KOPT-K1 (cell line): Measurements from ENCODE around the gene TMEM240.

ENCODE experiments used
- H3K27ac ChIP-seq: fragments of 200-600 bp; sonication (generic); 2 replicates; pipeline ENCODE4 v1.5.1; 2016; ENCODE audit warnings: antibody characterized with exemption, mild to moderate bottlenecking, low read depth, low read length; ENCODE audit not compliant: poor library complexity, severe bottlenecking
- H3K36me3 ChIP-seq: fragments of 200-600 bp; sonication (generic); 2 replicates; pipeline ENCODE4 v1.5.1; 2017; ENCODE audit warnings: antibody characterized with exemption, mild to moderate bottlenecking, low read length, moderate library complexity; ENCODE audit not compliant: insufficient read depth
- H3K9me3 ChIP-seq: fragments of 200-600 bp; sonication (generic); 2 replicates; pipeline ENCODE4 v1.5.1; 2017; ENCODE audit warnings: antibody characterized with exemption, low read length, mild to moderate bottlenecking; ENCODE audit not compliant: insufficient read depth, poor library complexity, severe bottlenecking

Gene TMEM240

DNA sequence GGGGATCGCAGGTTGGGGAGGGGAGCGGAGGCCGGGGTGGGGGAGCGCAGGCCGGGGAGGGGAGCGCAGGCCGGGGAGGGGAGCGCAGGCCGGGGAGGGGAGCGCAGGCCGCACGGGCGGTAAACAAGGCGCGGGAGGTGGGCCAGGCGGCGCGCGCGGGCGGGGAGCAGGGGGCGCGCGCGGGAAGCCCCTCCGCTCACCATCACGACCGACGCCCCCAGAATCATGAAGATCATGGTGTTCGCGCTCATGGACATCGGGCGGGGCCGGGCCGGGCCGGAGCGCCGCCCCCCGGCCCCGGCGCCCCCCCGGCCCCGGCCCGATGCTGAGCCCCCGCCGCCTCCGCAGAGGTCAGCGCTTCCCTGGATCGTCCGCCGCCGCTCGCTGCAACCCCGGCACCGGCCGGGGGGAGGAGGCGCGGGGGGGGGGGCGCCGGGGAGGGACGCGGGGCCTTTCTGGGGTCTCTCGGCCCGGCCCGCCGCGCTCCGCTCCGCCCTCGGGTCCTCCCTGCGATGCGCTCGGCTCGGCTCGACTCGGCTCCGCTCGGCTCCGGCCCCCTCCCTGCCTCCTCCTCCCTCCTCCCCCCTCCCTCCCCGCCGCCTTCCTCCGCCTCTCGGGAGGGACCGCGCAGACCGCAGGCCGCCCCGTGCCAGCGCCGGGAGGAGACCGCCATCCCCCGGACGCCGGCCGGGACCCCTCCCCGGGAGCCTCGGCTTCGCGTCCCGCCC lies at the start of gene TMEM240:
TSS of gene TMEM240 (minus strand) at position 535 of the 728 bp plus-strand sequence. CDS start at position 257, 278 bp downstream.
- Histone ChIP-seq H3K36me3 (peaks cover 67% of the 10 kb centered on the region), H3K27ac (no peak within 1 kb of the TSS), H3K9me3 (no peaks in the 10 kb centered on the region)

DNA sequence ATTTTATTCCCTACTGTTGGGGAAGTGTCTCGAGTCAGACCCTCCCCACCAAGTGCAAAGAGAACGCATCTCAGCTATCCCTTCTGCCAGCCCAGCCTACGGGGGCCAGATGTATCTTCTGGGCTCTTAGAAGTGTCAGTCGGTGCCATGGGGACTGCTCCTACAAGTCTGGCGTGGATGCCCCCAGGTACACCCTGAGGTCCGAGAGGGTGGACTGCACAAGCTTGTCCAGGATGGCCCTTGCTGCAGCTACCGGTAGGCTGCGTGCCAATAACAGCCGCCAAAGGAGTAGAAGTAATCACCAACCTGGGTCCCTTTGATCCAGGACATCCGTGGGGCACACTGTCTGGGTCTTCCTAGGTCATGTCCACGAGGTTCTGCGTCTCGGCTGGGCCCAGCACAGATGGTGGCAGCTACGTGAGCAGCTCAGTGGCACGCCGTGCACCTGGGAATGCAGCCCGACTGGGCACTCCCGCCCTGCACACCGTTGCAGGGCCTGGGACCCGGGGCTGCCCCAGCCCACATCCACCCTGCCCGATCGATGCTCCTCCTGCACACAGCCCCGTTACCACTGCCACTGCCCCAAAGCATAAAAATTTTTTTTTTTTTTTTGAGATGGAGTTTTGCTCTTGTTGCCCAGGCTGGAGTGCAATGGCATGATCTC lies 43.1 kb upstream of the TMEM240 start:
- Histone ChIP-seq H3K27ac (no peak overlapping the region), H3K36me3 (no peaks in the 10 kb centered on the region), H3K9me3 (no peaks in the 10 kb centered on the region)

DNA sequence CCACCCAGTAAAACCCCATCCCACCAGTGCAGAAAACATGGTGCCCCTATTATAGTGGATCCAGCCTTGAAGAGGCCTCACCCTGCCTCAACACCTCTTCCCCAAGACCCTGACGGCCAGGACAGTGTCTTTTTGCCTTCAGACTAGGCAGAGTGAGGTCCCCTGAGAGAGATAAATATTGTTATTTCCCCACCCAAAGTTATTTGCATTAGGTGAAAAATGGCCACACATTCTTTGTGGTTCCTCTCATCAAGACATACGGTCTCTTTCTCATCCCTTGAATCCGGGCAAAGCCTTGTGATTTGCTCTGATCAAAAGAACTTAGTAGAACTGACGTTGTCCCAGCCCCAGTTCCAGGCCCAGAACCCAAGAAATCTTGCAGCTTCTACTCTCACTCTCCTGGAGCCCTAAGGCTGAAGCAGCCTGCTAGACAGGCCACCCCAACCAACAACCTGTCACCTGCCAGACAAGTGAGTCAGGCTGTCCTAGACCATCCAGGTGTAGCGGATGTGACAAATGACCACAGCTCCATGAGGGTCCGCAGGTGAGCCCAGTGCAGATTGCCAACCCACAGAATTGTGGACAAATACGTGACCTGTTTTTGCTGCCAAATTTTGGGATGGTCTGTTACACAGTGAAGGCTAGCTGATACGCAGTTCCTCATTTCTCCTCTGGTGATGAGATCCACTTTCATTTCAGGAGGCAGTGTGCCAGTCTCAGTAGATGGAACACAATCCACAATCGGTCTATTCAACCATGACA lies 42.3 kb upstream of the TMEM240 start:
- no peaks in the 10 kb centered on the region for H3K36me3 ChIP-seq
- H3K27ac ChIP-seq = no peak overlapping the region
- H3K9me3 ChIP-seq = no peaks in the 10 kb centered on the region

DNA sequence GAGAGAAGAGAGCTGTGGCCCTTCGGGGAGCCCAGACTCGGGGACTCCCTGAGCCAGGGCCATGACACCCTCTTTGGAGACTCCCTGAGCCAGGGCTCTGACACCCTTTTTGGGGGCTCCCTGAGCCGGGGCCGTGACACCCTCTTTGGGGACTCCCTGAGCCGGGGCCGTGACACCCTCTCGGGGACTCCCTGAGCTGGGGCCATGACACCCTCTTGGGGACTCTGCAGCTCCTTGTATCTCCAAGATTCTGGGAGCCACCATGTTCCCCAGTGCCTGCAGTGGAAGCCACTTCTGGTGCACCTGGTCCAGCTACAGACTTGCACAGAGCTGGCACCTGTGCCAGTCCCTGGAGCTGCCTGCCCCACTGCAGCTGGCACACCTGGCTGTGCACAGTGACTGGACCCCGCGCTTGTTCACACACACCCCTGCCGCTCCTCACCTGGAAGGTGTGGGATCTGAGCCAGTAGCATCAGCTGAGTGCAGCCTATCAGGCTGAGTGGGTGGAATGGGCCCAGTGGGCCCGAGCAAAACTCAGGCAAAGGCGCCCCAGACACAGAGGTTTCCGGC lies 38.0 kb upstream of the TMEM240 start:
- Histone ChIP-seq H3K27ac (no peak overlapping the region), H3K9me3 (no peaks in the 10 kb centered on the region), H3K36me3 (no peaks in the 10 kb centered on the region)

DNA sequence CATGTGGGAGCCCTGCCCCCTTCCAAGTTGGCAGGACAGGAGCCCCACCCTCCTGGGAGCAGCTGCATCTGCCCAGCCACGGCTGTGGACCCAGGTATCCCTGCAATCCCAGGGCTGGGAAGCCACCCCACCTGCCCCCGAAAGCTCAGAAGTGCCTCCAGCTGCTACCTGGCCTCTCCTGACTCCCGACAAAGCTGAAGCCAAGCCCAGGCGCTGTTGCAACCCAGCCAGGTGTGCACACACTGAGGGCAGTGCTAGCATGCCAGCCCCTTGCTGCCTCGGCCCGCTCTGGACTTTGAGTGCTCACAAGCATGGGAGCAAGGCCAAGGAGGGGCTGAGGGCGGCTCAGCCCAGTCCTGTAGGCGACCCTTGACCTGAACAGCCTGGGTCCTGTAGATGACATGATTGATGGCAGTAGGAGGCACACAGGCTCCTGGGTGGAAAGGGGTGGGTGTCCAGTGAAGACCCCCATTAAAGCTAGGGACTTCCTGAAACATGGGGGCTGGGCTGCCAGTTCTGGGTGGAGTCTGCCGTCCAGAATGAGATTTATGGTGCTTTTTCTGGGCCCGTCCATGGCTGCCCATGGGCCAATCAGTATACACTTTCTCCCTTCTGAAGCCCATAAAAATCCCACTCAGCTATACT lies 37.1 kb upstream of the TMEM240 start:
- no peak overlapping the region for H3K27ac ChIP-seq
- peaks cover 5% of the 10 kb centered on the region; the same call in 1 of the 2 replicates for H3K36me3 ChIP-seq
- H3K9me3 ChIP-seq = no peaks in the 10 kb centered on the region

DNA sequence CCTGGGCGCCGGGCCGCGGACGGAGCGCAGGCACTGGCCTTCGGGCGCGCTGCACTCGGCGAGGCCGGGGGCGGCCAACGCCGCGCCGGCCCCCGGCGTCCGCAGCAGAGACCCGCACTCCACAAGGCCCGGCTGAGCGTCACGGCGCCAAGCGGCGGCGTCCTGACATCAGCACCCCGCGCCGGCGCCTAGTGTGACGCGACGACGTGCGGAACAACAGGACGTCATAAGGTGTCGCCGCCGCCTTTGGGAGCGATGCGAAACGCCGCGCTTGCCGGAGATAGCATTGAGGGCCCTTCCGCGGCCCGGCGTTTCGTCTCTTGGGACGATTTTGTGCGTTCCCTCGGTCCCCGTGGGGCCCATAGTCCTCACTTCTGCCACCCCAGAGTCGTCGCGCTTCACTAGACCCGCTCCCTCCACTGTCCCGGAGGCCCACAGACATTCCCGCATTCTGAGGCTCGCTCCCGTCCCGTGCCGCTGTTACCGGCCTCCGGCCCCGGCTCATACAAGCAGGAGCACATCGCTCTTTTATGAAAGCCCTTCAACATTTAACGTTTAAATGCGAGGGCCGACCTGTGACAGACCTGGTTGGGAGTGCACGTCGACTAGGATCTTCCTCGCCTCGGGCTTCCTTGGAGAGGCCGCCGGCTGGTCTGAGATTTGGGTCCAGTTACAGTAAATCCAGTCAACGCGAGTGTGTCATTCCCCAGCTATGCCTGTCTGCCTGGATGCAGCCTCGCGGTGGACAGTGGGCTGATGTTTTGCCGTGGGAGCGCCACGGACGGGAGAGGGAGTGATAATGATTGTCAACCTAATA lies 34.5 kb upstream of the TMEM240 start, which contains the start of gene SSU72:
TSS of gene SSU72 (minus strand) at position 143 of the 817 bp plus-strand sequence. CDS start 306 bp downstream, outside the sequence.
- peak within 1 kb of the TSS; percentile 88 for H3K27ac ChIP-seq
- no peaks in the 10 kb centered on the region for H3K9me3 ChIP-seq
- peaks cover 24% of the 10 kb centered on the region for H3K36me3 ChIP-seq

DNA sequence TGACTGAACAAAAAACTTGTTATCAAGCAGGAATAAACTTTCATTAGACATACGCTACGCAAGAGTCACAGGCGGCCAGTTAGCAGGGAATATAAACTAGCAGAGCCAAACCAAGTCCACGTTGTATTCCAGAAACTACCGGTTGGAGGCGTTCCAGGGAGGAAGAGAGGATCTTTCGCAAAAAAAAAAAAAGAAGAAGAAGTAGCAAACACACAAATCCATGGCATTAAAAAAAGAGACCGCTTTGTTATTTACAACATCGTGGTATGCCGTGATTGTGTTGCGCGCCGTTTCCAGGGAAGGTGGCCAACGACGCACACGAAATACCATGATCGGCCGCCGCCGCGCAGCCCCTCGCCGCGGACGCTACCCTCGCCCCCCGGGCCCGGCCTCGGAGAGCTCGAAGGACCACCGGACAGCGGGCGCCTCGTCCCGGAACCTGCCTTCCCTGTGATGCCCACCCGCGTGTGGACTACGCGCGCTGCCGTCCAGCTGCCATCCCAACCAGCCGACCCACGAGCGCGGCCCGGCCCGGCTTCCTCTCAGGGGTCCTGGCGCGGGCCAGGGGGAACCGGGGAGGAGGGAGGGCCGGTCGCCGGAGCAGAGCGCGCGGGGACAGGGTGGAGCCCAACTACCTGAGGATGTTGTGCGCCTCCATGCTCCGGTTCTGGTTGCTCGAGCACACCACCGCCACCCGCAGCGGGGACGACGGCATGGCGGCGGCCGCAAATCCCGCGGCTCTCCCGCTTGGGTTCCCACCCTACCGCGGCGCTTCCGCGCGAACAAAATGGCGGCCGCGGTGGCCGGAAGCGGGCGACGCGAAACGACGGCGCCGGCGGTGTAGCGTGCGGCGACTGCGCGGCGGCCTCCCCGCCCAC lies 33.7 kb upstream of the TMEM240 start:
- peaks cover 33% of the 10 kb centered on the region for H3K36me3 ChIP-seq
- H3K9me3 ChIP-seq = no peaks in the 10 kb centered on the region
- peak overlapping the region; percentile 88 for H3K27ac ChIP-seq

DNA sequence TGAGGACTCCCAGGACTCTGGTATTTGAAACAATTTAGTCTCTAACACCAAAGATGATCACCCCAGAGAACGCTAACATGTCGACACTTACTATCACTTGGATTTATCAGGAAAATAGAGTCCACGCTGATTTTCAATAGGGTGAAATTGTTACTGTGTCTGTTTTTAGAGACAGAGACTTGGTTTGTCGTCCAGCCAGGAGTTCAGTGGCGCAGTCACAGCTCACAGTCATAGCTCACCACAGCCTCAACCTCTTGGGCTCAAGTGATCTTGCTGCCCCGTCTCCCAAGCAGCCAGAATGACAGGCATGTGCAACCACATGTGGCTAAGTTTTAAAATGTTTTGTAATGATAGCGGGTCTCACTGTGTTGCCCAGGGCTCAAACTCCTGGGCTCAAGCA lies 28.9 kb upstream of the TMEM240 start:
- Histone ChIP-seq H3K27ac (no peak overlapping the region), H3K9me3 (no peaks in the 10 kb centered on the region), H3K36me3 (peaks cover 74% of the 10 kb centered on the region)

DNA sequence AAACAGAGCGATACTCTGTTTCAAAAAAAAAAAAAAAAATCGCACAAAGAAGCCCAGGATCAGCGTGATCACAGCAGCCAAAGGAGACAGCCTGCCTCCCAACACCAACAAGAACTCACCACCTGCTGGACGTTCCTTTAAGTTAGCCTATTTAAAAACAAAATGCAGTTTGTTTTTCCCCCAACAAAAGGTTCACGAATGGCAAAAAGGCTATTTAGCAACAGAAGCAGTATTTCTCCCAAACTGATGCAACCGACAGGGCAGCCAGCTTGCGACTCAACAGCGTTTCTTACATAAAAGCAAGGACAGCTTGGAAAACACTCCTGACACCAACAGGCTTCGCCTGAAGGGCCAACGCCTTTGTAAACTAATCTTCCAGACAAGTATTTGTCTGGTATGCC lies 27.5 kb upstream of the TMEM240 start:
- Histone ChIP-seq H3K27ac (no peak overlapping the region), H3K9me3 (no peaks in the 10 kb centered on the region), H3K36me3 (peaks cover 87% of the 10 kb centered on the region)

DNA sequence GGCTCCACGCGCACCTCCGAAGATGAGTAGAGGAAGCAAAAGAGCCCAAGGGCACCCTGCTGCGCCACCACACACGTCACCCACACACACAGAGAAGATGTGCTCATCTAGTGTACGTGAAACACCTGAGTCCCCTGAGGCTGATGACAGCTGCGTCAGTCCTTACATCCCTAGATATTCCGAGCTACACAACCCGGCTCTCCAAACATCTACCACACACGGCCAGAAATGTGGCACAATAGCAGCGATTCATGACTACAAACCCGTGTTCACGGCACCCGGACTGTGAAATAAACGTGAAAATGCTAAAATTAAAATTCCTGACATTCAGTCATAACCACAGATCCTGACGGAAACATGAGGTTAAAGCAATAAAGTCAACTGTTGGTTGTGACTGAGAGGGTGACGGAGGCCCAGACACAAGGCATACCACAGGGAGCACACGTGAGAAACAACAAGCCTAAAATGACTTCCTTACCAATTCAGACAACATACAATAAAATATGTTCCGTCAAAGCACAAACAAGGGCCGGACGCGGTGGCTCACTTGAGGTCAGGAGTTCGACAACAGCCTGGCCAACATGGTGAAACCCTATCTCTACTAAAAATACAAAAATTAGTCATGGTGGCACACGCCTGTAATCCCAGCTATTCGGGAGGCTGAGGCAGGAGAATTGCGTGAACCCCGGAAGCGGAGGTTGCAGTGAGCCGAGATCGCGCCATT lies 26.9 kb upstream of the TMEM240 start:
- no peaks in the 10 kb centered on the region for H3K9me3 ChIP-seq
- H3K36me3 ChIP-seq = peaks cover 88% of the 10 kb centered on the region
- H3K27ac ChIP-seq = no peak overlapping the region

DNA sequence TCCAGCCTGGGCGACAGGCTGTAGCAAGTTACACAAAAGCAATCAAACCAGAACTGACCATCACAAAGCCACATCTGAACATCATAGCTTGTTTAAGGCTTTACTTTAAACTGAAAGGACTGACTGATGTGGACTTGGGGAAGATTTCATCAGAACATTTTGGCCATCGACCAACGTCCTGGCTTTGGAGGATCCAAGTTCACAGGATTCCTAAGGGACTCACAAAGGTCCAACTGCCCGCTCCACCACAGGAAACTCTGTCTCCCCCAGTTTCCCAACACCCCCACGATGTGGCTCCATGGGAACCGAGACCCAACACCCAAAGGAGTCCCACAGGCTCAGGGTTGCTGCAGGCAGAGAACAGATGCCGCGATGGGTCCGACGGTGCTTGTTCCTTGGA lies 24.9 kb upstream of the TMEM240 start:
- H3K36me3 ChIP-seq = peaks cover 94% of the 10 kb centered on the region
- H3K27ac ChIP-seq = no peak overlapping the region
- H3K9me3 ChIP-seq = no peaks in the 10 kb centered on the region

DNA sequence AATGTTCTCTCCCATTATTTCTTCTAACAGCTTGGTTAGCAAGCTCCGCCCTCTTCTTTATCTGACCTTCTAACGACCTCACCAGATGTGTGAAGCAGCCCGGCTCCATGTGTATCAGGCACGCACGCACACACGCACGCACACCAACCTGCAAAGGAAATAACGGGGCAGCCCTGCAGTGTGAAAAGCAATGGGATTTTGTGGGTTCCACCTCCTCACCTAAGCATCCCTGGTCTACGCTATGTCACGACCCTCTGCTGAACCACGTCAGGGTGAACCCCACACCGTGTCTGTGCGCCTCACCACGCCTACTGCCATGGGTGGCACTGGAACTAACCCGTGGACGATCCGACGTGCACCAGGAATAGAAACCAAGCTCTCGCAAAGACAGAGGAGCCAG lies 23.8 kb upstream of the TMEM240 start:
- no peak overlapping the region for H3K27ac ChIP-seq
- peaks cover 93% of the 10 kb centered on the region for H3K36me3 ChIP-seq
- H3K9me3 ChIP-seq = no peaks in the 10 kb centered on the region

DNA sequence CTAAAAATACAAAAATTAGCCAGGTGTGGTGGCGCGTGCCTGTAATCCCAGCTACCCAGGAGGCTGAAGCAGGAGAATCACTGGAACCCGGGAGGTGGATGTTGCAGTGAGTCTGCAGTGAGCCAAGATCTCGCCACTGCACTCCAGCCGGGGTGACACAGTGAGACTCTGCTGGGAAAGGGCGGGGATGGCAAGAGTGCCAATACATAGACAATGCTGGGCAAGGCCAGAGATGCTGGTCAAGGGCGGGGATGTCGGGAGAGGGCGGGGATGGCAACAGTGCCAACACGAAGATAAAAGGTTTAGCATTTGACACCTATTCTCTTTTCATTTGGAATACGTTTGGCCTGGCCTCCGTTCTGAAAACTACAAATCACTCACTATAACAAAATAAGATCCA lies 23.3 kb upstream of the TMEM240 start:
- no peak overlapping the region for H3K27ac ChIP-seq
- no peaks in the 10 kb centered on the region for H3K9me3 ChIP-seq
- peaks cover 95% of the 10 kb centered on the region for H3K36me3 ChIP-seq
